HAP-1 (cell line): ENCODE results near the gene EFNA2.

Source experiments
- DNase-seq, 2 experiments: peaks; one replicate each; pipeline ENCODE4 v3.0.0-alpha.2; 2016 to 2020; ENCODE audit warnings: low spot score in 2 of 2
- H3K27me3 ChIP-seq: fragments of 250-450 bp; sonication (Bioruptor Pico); 2 replicates; pipeline ENCODE4 v1.5.1; 2020; ENCODE audit warnings: low read depth, mild to moderate bottlenecking, moderate library complexity
- H3K36me3 ChIP-seq: fragments of 250-450 bp; sonication (Bioruptor Pico); replicated peaks from 2 replicates; pipeline ENCODE4 v1.5.1; 2020; ENCODE audit warnings: mild to moderate bottlenecking
- H3K4me1 ChIP-seq: fragments of 250-450 bp; sonication (Bioruptor Pico); 2 replicates; pipeline ENCODE4 v1.5.1; 2020; ENCODE audit warnings: mild to moderate bottlenecking
- H3K4me3 ChIP-seq: fragments of 250-450 bp; sonication (Bioruptor Pico); 2 replicates; pipeline ENCODE4 v1.5.1; 2020; ENCODE audit warnings: mild to moderate bottlenecking, moderate library complexity
- H3K9me3 ChIP-seq: fragments of 250-450 bp; sonication (Bioruptor Pico); 2 replicates; pipeline ENCODE4 v1.5.1; 2020; ENCODE audit warnings: mild to moderate bottlenecking, moderate library complexity
- in situ Hi-C: fragments of 300-500 bp; cut with MboI; formaldehyde crosslinking; loops from 3 replicates; pipeline ENCODE4 v1.14.3; 2020; ENCODE audit warnings: low sequenced_read_pairs, inconsistent platforms, mixed read lengths

EFNA2 gene

DNA sequence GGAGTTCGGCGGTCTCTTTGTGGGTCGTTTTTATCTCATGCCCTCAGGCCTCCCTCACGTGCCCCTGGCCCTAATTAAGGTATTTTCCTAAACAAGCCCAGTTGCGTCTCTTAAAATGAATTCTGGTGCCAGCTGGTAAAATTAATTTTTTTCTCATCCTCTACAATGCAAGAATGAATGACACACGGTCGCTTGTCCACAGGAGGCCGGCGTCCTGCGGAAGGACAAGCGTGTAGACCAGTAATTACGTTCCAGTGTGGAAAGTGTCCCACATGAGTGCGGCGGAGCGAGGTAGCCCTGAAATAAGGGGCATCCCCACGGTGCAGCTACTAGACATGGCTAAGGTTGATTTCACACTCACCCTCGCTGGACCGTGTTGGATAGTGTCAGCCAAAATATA lies 63.5 kb downstream of the EFNA2 start:
- H3K4me3 ChIP-seq: no peak overlapping the region
- in situ Hi-C loops: no loop called here
- peaks cover 17% of the 10 kb centered on the region for H3K4me1 ChIP-seq
- H3K27me3 ChIP-seq: no peaks in the 10 kb centered on the region
- no peak for DNase-seq
- H3K9me3 ChIP-seq: no peaks in the 10 kb centered on the region
- H3K36me3 ChIP-seq: no peaks in the 10 kb centered on the region

DNA sequence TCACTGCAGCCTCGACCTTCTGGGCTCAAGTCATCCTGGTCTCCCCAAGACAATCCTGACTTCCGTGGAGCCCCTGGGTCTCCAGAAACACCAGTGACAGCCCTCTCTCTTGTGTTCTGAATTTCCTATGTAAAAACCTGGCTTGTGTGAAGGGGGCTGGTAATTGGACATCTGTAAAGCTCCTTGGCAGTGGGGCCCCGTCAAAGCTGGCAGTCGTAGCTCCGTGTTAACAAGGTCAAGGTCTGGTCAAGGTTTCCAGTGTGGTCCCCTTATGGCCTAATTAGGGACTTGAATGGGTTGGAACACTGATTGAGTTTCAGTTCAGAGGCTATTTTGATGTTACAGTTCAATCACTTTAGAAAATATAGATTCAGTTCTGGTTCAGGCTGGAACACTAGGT lies 65.2 kb downstream of the EFNA2 start:
- Histone ChIP-seq H3K27me3 (no peaks in the 10 kb centered on the region), H3K36me3 (no peaks in the 10 kb centered on the region), H3K4me1 (peaks cover 11% of the 10 kb centered on the region), H3K9me3 (no peaks in the 10 kb centered on the region), H3K4me3 (no peak overlapping the region)
- no peak for DNase-seq
- in situ Hi-C loops: no loop called here
